ENCODE data around the gene USP20.
"Not testable (repeated sequence)": the region's sequence is repeated elsewhere in the genome, so short reads cannot be mapped to it uniquely, and the experiment has no call there.

Gene USP20

GRCh38 chr9:129890718-129891299 is 55.6 kb downstream of the USP20 start:
- DNase-seq (ENCODE audit: low read depth), result not testable (repeated sequence)

DNA sequence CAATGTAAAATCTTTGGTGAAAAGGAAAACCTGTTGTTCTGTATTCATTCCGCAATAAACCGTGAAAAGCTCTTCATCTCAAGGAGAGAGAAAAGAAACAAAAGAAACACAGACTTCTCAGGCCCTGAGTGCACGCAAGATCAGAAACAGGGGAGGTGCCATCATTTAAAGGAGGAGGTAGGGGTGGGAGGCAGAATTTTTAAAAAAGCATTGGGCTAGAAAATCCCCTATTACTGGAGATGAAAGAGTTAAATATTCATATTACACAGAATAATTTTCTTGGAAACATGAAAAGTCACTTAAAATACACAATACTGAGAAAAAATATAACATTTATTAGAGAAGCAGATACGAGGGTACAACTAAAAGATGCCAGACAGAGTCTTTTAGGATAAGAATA is 56.3 kb downstream of the USP20 start:
- no peak for DNase-seq (ENCODE audit: low read depth)

- DNase-seq (ENCODE audit: low read depth), result no peak
These were observed 59.0 kb downstream of the USP20 start for GRCh38 chr9:129894120-129894823.

DNA sequence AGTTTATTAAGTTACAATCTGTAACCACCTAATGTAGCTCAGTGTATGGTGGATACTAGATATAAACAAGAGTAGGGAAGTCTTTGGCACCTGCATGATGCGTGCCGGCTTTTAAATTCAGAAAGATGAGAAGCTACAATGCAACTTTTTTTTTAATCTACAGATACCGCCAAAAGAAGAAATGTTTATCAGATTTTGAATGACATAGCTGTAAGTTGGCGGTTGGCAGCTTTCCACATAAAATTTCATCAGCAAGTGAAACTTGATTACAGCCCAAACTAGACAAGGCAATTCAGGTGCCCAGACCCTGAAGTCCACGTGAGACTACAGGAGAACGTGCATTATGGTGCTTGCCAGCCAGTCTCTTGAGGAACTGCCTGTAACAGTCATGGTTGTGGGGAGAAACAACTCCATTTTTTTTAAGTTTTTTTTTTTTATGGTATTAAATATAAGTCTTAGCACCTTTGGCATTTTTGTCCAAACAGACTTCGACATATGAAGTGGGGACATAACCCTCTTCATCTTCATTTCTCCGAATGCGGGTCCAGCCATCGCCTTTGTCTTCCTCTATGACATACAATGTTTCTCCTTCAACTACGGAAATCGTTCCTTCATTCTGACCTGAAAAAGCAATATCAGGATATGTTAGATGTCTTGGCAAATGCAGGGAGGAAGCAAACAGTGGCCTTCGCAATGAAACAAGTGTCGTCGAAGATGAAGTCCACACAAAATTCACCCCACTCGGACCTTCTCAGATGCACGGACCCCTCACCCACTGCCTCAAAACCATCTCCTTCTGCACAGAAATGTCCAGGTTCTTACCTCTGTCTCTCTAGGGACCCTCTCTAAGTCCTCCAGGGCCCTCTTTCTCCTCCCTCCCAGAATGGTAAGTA is 60.4 kb downstream of the USP20 start:
- DNase-seq (ENCODE audit: low read depth), result no peak

DNA sequence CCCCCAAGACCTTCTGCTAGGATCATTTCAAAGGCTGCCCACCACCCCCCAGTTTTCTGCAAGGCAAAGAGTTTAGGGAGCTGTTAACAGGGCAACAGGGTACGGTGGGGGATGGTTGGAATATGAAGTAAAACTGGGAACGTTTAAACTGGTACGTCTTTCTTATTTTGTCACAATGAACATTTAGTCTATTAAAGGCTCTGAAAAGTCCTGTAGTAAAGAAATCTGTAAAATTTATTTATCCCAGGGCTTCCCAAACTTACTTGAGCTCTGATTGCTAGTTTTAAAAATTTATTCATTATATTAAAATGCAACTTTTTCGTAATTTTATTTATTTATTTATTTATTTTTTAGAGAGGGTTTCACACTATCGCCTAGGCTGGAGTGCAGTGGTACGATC is 62.0 kb downstream of the USP20 start:
- DNase-seq (ENCODE audit: low read depth), result no peak

- DNase-seq (ENCODE audit: low read depth), result no peak
These were observed 62.9 kb downstream of the USP20 start for GRCh38 chr9:129898185-129898584.

- no peak for DNase-seq (ENCODE audit: low read depth)
These were observed 64.4 kb downstream of the USP20 start for GRCh38 chr9:129899620-129900019.

- DNase-seq (ENCODE audit: low read depth), result no peak
These were observed 65.2 kb downstream of the USP20 start for GRCh38 chr9:129900263-129901027.

- no peak for DNase-seq (ENCODE audit: low read depth)
These were observed 66.9 kb downstream of the USP20 start for GRCh38 chr9:129901993-129902739.

DNA sequence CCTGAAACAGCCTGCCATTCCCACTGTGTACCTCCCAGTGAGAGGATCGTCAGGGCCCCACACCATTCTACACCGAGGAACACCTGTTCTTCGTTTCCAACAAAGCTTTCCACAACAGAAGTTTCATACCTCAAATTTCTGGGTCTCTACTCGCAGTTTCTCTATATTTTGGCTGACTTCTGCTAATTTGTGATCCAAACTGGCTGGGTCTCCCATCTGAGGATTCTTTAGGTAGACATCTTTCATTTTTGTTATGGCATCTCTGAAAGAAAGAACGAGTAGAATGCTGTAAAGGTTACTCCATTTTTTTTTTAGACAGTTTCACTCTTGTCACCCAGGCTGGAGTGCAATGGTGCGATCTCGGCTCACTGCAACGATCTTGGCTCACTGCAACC is 67.5 kb downstream of the USP20 start:
- DNase-seq (ENCODE audit: low read depth), result no peak

DNA sequence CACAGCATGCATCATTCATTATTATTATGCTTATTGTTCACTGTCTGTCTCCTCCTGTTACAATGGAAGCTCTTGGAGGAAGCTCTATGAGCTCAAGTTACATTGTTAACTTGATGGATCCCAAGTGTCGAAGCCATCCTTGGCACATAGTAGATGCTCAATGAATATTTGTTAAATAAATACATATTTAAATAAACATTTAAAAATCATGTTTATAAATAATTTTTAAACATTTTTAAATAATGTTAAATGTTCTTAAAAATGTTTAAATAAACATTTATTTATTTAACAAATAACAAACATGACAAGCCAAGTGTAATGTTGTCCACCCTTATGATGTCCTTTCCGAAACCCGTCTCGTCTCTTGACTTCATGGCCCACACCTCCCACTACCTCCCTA is 69.5 kb downstream of the USP20 start:
- DNase-seq (ENCODE audit: low read depth), result no peak

- no peak for DNase-seq (ENCODE audit: low read depth)
These were observed 71.0 kb downstream of the USP20 start for GRCh38 chr9:129906298-129906697.

- no peak for DNase-seq (ENCODE audit: low read depth)
These were observed 71.9 kb downstream of the USP20 start for GRCh38 chr9:129907201-129907600.

DNA sequence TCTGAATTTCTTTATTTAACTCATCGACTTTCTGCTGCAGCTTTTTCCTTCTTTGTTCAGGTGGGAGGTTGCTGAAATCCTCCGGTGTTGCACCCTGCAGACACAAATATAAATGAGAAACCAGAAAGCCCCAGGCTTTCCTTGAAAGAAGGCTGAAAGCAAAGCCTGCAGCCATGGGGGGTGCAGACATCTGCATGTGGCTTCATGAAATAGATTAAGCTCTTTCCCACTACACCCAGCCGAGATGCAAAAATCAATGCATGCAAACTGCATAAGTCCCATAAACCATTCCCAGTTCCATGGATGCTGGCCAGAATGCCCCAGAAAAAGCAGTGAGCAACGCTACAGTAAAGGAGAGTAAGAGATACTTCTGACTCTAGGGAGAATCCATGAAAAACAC is 73.6 kb downstream of the USP20 start:
- no peak for DNase-seq (ENCODE audit: low read depth)

- no peak for DNase-seq (ENCODE audit: low read depth)
These were observed 74.6 kb downstream of the USP20 start for GRCh38 chr9:129909851-129910250.

GRCh38 chr9:129910628-129911567 is 75.6 kb downstream of the USP20 start:
- peak; percentile 98 for DNase-seq (ENCODE audit: low read depth)

GRCh38 chr9:129914051-129914450 is 78.8 kb downstream of the USP20 start:
- DNase-seq (ENCODE audit: low read depth), result no peak

GRCh38 chr9:129916707-129917106 is 81.4 kb downstream of the USP20 start:
- DNase-seq (ENCODE audit: low read depth), result no peak

- no peak for DNase-seq (ENCODE audit: low read depth)
These were observed 83.2 kb downstream of the USP20 start for GRCh38 chr9:129918296-129918950.

DNA sequence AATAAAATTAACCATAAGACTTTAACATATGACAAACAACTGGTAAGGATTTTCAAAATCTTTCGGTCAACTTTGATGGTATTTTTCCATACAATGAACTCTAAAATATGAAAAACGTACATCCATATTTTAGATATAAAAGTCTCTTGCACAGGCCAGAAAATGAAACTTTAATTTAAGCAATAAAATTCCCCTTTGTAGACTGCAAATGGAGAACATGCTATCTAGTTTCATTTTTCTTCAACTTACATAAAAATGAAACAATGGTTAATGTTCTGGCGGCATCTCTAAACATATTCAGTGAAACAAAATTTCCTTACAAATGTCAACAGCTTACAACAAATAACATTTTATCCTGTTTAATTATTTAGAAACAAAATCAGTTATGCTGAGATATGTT is 84.0 kb downstream of the USP20 start:
- no peak for DNase-seq (ENCODE audit: low read depth)

Measured in GM04504 (cell line).